ENCODE measurements around the gene CD48.
A peak's percentile ranks its signal among the peaks of the same experiment; 100 is the strongest.

Gene CD48

DNA sequence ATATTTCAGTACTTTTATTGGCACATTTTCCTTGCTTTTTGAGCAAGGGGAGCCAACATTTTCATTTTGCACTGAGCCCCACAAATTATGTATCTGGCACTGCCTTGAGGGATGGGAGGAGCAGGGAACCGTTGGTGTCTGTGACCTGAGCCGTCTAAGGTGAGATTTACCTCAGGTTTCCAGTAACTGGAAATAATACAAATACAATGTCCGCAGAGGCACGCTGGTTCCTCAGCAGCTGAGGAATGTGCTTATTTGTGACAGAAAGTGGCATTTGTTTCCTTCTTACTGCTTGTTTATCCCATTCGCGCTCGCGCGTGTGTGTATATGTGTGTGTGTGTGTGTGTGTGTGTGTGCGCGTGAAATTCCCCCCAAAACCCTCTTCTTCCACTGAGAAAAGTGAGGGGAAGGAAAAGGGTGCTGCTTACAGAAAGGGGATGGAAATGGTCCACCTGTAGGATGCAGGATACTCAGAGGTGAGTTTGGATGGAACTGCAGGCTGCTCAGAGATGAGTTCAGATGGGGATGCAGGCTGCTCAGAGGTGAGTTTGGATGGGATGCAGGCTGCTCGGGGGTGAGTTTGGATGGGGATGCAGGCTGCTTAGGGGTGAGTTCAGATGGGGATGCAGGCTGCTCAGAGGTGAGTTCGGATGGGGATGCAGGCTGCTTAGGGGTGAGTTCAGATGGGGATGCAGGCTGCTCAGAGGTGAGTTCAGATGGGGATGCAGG, 34.6 kb downstream of the CD48 start:
- no peak for DNase-seq (ENCODE audit: low read depth)

GRCh38 chr1:160675641-160676410, 35.8 kb downstream of the CD48 start:
- peak; percentile 47 for DNase-seq (ENCODE audit: low read depth)

- DNase-seq (ENCODE audit: low read depth), result no peak
These were observed 37.2 kb downstream of the CD48 start for GRCh38 chr1:160674415-160674814.

DNA sequence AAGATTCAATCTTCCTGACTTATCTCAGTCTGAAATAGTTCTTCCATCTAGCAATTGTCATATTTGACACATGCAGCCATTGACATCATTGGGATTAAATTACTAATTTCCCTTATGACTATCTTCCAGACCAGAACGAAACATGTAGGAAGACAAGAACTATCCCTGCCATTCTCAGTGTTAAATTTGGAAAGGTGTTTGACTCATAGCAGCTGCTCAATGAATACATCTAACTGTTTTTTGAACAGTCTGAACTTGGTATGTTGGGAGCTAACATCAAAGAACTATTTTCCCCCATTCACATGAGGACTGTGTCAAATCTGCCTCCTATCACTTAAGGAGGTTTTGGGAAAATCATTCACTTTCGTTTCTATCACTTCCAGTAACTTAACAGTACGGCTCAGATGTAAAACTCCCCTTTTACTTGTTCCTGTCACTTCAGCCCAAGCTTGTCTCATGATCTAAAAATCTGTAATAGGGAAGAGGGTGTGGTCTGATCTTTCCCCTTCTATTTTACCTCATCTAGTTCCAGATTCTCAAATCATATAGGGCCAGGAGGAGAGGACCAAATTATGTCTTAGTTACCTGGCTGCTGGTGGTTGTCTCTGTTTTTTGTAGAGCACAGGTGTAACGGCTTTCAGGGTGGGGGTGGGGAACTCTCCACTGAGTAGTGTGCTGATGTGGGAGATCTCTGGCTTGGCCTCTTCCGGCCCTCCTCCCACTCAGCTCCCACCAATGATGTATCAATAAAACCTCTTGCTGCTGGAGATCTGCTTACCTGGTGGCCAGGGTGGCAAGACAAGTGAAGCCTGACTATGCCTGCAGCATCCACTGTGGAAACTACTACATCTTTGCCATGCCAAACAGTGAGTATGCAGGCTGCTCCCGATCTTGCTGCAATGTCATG, 38.6 kb downstream of the CD48 start:
- DNase-seq (ENCODE audit: low read depth), result no peak

- DNase-seq (ENCODE audit: low read depth), result no peak
These were observed 39.8 kb downstream of the CD48 start for GRCh38 chr1:160671603-160672517.

DNA sequence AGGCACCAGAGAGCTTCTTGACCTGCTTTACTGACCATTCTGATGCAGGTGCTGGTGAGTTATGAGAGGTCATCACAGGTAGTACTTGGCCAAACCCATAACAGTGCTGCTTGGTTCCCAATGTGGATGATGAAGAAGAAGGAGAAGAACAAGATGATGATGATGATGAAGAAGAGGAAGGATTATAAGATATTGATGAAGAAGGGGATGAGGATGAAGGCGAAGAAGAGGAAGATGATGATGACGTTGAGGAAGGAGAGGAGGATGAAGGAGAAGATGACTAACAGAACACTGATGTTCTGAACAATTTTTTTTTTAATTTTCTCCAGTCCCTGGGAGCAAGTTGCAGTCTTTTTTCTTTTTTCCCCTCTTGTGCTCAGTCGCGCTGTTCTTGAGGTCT, 40.9 kb downstream of the CD48 start:
- DNase-seq (ENCODE audit: low read depth), result no peak

- DNase-seq (ENCODE audit: low read depth), result no peak
These were observed 41.8 kb downstream of the CD48 start for GRCh38 chr1:160669802-160670201.

- no peak for DNase-seq (ENCODE audit: low read depth)
These were observed 42.3 kb downstream of the CD48 start for GRCh38 chr1:160669276-160669675.

DNA sequence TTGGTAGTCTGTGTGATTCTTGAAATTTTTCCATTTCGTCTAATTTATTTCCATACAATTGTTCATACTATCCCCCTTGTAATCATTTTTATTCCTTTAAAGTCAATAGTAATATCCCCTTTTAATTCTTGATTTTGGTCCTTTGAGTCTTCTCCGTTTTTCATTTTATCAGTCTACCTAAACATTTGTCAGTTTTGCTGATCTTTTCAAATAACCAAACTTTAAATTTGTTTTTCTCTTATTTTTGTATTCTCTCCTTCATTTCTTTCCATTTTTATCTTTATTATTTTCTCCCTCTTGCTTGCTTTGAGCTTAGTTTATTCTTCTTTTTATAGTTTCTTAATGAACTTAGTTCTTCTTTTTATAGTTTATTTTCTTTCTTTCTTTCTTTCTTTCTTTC, 43.7 kb downstream of the CD48 start:
- no peak for DNase-seq (ENCODE audit: low read depth)

DNA sequence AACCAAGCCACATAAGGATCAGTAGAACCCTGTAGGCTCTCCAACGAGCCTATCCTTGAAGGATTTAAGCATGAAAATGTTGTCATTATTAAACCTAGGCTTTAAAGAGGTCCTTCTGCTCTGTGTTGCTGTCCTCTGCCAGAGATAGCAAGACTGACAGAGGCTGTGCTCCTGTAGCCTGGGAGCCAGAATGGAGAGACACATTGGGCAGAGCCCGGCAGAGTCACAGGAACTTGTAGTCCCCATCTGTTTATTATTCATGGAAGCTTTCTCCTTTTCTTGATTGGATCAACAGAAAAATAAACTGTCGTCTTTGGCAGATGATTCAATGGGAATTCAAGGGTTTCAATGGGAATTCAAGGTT, 45.6 kb downstream of the CD48 start:
- no peak for DNase-seq (ENCODE audit: low read depth)

- no peak for DNase-seq (ENCODE audit: low read depth)
These were observed 46.1 kb downstream of the CD48 start for GRCh38 chr1:160665330-160666078.

DNA sequence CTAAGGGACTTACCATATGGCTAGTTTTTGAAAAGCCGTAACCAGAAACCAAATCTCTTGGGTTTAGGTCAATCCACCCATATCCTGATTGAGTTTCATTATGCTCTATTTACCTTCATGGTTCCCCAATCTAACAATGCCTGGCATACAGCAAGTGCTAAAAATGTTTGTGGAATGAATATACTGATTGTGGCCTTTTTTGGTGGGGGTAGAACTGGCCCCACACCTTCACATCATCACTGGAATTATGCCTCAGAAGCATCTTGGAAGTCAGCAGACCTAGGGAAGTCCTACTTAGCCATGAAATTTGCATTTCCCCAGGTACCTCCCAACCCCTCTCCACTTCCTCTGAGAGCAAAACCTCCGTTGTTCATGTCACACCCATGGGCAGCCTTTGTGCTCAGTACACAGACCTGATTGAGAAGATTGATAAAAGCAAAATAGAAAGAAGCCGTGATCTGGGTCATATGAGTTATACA, 47.0 kb downstream of the CD48 start:
- DNase-seq (ENCODE audit: low read depth), result no peak

- no peak for DNase-seq (ENCODE audit: low read depth)
These were observed 48.7 kb downstream of the CD48 start for GRCh38 chr1:160662910-160663309.

- no peak for DNase-seq (ENCODE audit: low read depth)
These were observed 52.1 kb downstream of the CD48 start for GRCh38 chr1:160659566-160659965.

DNA sequence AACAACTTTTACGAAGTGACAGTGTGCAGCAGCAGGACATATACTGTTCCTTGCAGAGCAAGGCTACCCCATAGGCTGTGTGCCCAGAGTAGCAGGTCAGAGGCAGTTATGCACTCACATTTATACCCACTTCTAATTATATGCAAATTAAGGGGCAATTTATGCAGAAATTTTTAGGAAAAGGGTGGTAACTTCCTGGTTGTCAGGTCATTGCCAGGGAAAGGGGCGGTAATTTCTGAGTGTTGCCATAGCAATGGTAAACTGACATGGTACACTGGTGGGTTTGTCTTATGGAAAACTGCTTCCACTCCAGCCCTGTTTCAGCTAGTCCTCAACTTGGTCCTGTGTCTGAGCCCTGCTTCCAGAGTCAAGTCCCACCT, 52.8 kb downstream of the CD48 start:
- no peak for DNase-seq (ENCODE audit: low read depth)

- DNase-seq (ENCODE audit: low read depth), result no peak
These were observed 53.3 kb downstream of the CD48 start for GRCh38 chr1:160658162-160658813.

- DNase-seq (ENCODE audit: low read depth), result no peak
These were observed 54.3 kb downstream of the CD48 start for GRCh38 chr1:160657250-160657781.

- DNase-seq (ENCODE audit: low read depth), result no peak
These were observed 54.9 kb downstream of the CD48 start for GRCh38 chr1:160656737-160657136.

GRCh38 chr1:160653620-160654016, 58.0 kb downstream of the CD48 start:
- DNase-seq (ENCODE audit: low read depth), result no peak

Data from fibroblast of the conjunctiva (primary cell).